ENCODE results near the gene GOLM1.

GRCh38 chr9:86041311-86041741, 58.0 kb downstream of the GOLM1 start:
- TF ChIP-seq CTCF (conservative IDR thresholded peaks at IDR 0.05 in 1 of 2, IDR thresholded peaks at IDR 0.05 in 1 of 2; ENCODE audit: extremely low read depth in 1 of 2, insufficient read depth in 1 of 2, low read depth in 1 of 2, low read length in 2 of 2) (no peak), EZH2 (IDR thresholded peaks at IDR 0.05; ENCODE audit: borderline replicate concordance, low read length) (no peak)

Data from mammary epithelial cell (primary cell).